ENCODE measurements around the gene PCDH19.
"Not testable (repeated sequence)": the region's sequence is repeated elsewhere in the genome, so short reads cannot be mapped to it uniquely, and the experiment has no call there.

The PCDH19 gene, protein sequence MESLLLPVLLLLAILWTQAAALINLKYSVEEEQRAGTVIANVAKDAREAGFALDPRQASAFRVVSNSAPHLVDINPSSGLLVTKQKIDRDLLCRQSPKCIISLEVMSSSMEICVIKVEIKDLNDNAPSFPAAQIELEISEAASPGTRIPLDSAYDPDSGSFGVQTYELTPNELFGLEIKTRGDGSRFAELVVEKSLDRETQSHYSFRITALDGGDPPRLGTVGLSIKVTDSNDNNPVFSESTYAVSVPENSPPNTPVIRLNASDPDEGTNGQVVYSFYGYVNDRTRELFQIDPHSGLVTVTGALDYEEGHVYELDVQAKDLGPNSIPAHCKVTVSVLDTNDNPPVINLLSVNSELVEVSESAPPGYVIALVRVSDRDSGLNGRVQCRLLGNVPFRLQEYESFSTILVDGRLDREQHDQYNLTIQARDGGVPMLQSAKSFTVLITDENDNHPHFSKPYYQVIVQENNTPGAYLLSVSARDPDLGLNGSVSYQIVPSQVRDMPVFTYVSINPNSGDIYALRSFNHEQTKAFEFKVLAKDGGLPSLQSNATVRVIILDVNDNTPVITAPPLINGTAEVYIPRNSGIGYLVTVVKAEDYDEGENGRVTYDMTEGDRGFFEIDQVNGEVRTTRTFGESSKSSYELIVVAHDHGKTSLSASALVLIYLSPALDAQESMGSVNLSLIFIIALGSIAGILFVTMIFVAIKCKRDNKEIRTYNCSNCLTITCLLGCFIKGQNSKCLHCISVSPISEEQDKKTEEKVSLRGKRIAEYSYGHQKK (N-terminal part only)

DNA sequence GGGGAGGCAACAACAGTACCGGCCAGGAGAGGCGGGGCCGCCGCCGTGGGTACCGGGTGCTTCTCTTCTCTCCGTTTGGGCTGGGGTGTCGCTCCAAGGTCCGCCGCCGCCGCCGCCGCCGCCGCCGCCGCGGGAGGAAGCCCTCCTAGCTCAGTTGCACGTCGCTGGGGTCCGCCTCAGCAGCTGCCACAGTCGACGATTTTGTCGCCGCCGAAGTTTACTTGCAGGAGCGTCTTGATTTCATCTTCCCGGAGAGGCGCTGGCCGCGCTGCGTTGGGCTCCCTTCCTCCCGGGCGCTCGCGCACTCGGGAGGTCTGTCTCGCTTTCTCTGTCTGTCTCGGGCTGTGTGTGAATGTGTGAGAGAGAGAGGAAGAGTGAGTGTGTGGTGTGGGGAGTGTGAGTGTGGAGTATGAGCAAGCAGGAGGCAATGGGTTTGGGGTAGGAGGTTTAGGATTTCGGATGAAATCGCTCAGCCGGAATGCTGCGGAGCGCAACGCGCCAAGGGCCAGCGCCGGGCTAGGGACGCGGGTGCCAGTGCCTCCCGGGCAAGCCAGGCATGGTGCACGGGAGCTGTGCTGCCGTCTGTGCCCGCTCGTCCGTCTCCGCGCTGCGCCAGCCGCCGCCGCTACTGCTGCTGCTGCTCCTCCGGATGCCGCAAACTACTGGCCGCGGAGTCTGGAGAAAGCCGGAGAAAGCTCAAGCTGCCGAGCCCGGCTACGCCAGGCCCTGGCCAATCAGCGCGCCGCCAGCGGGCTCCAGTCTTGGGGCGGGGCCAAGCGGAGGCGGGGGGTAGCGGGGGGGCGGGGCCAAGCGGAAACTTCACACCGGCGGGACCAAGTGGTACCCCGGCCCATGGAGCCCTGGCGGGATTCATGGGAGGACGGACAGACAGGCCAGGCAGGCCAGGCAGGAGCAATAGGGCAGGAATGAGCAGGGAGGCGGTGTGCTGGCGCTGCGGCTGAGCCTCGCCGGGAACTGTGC, at the start of gene PCDH19:
Gene PCDH19, minus strand, starts transcription at position 664 of the 981 bp plus-strand sequence. CDS start 1,676 bp downstream, outside the sequence.
- DNase-seq, result peak; percentile 44 to 60

DNA sequence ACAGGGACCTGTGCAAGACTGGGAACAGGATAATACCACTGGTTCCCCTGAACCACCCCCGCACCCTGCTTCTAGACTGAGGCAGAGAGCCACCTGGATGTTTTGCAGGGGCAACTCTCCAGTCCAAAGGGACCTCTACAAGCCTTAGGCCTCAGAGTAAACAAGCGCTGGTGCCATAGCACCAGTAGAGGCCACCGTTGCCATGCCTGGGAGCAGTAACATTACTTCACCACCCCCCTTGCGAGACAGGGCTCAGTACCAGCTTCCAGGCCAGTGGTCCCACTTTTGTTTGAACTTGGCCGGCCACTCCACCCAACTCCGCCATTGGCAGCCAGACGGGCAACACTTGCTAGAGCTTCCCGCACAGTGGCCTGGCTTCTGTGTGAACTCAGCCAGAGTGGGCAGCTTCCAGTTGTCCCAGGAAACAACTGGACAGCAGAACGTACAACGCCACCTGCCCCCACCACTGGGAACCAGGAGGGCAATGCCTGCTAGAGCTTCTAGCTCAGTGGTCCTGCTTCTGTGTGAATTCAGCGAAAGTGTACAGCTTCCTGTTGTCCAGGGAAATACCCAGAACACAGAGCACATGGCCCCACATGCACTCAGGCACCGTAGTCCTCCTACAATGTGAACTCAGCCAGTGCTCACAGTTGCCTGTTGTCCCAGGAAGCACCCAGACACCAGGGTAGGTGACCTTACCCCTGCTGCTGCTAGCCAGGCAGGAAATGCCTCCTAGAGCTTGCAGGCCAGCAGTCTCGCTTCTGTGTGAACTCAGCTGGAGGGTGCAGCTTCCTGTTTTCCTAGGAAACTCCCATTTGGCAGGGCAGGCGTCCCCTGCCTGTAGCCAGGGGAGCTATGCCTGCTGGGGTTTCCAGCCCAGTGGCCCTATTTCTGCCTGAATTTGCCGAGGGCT, 39.9 kb upstream of the PCDH19 start:
- no peak for DNase-seq

- peak; percentile 45 to 46 for DNase-seq
Observed at GRCh38 chrX:100447655-100448397, 37.8 kb upstream of the PCDH19 start.

- DNase-seq, result no peak
Observed at GRCh38 chrX:100445593-100445992, 35.5 kb upstream of the PCDH19 start.

DNA sequence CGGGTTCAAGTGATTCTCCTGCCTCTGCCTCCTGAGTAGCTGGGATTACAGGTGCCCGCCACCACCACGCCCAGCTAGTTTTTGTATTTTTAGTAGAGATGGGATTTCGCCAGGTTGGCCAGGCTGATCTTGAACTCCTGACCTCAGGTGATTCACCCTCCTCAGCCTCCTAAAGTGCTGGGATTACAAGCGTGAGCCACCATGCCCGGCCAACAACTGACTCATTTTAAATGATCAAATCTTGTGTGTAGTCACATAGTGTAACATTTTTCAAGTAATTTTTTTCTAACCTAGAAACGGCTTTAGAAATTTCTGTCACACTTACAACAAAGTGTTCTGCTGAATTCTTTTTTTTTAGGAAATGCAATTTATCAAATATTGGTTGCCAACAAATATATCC, 31.2 kb upstream of the PCDH19 start:
- DNase-seq, result not testable (repeated sequence)

DNA sequence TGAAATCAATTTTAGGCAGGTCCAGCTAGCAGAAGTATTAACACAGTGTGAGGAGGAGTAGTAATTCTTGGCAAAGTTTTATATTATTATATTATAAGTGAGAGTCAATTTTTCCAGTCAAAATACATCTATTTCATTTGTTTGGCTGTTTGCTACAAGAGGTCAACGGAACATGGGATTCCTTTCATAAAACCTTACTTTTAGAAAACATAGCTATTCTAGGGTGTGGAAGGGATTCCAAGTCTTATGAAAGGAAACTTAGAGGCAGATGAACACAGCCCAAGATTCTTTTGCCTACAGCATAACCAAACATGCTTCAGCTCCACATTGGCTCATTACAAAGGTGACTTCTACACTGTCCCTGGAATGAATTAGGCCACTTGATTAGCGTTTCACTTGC, 29.9 kb upstream of the PCDH19 start:
- DNase-seq, result no peak

DNA sequence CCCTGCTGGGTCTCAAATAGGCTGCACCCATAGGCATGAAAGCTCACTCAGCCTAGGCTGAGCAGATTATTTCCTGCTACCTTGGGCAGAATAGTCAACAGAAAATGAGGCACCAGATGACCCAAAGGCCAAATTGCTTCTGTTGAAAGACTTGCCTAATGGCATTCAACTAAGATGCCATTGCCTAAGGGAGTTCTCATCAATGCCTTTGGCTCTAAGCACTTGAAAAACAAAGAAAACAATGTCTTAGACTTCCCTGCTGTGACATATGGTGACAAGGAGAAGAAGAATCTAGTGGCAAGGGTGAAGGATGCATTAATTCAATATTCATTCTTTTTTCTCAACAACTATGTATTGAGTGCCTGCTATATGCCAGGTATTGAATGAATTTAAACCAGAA, 25.7 kb upstream of the PCDH19 start:
- DNase-seq, result no peak

DNA sequence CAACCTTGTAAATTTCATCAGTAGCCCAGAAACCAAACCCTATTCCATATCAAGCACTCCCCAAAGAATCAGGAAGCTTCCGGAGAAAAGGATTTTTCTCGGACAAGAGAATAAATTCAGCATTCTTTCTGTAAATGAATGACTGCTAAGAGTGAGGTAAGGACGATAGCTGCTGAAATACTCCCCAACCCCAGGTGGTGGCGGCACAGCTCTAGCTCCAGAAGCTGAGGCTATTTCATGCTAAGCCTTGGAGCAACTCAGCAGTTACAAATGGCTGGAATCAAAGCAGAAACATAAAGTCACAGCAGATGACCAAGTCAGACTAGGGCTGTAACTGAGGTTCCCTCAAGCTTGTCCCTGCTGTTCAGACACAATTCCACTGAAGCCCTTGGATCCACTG, 13.9 kb upstream of the PCDH19 start:
- DNase-seq, result no peak

DNA sequence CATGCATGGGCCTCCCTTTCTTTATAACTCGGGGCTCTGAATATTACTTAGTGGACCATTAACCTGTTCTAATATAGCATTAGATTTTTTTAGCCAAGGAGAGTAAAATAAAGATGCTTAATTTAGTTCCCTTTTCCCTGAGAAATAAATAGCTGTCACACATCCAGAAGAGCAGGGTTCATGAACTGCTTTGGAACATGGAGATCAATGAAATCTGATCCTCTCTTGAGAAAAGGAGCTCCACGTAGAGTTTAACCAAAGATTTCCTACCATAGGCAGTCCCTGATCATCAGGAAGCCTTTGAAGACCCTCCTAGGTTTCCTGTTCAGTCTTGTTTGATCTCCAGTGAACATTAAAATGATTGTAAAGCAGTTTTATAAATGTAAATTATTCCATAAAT, 8.5 kb upstream of the PCDH19 start:
- DNase-seq, result no peak

- no peak for DNase-seq
Observed at GRCh38 chrX:100417681-100418080, 7.6 kb upstream of the PCDH19 start.

- DNase-seq, result peak; percentile 41 to 43
Observed at GRCh38 chrX:100413229-100413628, 3.2 kb upstream of the PCDH19 start.

GRCh38 chrX:100411802-100412715, 2.0 kb upstream of the PCDH19 start:
- no peak for DNase-seq

- DNase-seq, result peak; percentile 20 to 21
Observed at GRCh38 chrX:100410901-100411801, 1.1 kb upstream of the PCDH19 start.

GRCh38 chrX:100408713-100409609, 1.1 kb downstream of the PCDH19 start:
- DNase-seq, result peak in 1 of 2 experiments; percentile 19

DNA sequence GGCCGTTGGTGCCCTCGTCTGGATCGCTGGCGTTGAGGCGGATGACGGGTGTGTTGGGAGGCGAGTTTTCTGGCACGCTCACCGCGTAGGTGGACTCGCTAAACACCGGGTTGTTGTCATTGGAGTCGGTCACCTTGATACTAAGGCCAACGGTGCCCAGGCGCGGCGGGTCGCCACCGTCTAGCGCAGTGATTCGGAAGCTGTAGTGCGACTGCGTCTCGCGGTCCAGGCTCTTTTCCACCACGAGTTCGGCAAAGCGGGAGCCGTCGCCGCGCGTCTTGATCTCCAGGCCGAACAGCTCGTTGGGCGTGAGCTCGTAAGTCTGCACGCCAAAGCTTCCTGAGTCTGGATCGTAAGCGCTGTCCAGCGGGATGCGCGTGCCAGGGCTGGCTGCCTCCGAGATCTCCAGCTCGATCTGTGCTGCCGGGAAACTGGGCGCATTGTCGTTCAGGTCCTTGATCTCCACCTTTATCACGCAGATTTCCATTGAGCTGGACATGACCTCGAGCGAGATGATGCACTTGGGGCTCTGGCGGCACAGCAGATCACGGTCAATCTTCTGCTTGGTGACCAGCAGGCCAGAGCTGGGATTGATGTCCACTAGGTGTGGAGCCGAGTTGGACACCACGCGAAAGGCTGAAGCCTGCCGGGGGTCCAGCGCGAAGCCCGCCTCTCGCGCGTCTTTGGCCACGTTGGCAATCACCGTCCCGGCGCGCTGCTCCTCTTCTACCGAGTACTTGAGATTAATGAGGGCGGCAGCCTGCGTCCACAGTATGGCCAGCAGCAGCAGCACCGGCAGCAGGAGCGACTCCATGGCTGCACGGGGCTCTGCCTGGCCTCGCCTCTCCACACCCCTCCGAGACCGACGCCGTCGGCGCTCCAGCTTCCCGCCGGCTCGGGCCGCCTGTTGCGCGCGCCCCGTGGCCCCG, 2.0 kb downstream of the PCDH19 start:
- DNase-seq, result peak; percentile 17

DNA sequence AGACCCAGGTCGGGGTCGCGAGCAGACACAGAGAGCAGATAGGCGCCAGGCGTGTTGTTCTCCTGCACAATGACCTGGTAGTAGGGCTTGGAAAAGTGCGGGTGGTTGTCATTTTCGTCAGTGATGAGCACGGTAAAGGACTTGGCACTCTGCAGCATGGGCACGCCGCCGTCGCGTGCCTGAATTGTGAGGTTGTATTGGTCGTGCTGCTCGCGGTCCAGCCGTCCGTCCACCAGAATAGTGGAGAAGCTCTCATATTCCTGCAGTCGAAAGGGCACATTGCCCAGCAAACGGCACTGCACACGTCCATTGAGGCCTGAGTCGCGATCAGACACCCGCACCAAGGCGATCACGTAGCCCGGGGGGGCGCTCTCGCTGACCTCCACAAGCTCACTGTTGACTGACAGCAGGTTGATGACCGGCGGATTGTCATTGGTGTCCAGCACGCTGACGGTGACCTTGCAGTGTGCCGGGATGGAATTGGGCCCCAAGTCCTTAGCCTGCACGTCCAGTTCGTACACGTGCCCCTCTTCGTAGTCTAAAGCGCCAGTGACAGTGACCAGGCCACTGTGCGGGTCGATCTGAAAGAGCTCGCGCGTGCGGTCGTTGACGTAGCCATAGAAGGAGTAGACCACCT, 2.8 kb downstream of the PCDH19 start:
- DNase-seq, result no peak
